Parathyroid adenoma (tissue), 2 donors: ENCODE measurements around the gene MAP2K6.

ENCODE experiments used
- H2AFZ ChIP-seq: fragments of 300-600 bp; sonication (generic); one replicate; pipeline ENCODE4 v1.7.0; 2017; ENCODE audit warnings: antibody characterized with exemption, mild to moderate bottlenecking
- H3K27ac ChIP-seq: fragments of 300-600 bp; sonication (generic); one replicate; pipeline ENCODE4 v1.7.0; 2017
- H3K27me3 ChIP-seq: fragments of 300-600 bp; sonication (generic); one replicate; pipeline ENCODE4 v1.7.0; 2017; ENCODE audit warnings: low read length; ENCODE audit not compliant: control insufficient read depth, insufficient read depth
- H3K36me3 ChIP-seq: fragments of 300-600 bp; sonication (generic); one replicate; pipeline ENCODE4 v1.7.0; 2017; ENCODE audit warnings: low read length; ENCODE audit not compliant: control insufficient read depth, insufficient read depth
- H3K4me1 ChIP-seq: fragments of 300-600 bp; sonication (generic); one replicate; pipeline ENCODE4 v1.7.0; 2017; ENCODE audit warnings: control low read depth
- H3K4me2 ChIP-seq: fragments of 300-600 bp; sonication (generic); one replicate; pipeline ENCODE4 v1.7.0; 2017; ENCODE audit warnings: low read length
- H3K4me3 ChIP-seq: fragments of 300-600 bp; sonication (generic); one replicate; pipeline ENCODE4 v1.7.0; 2017; ENCODE audit warnings: low read depth, low read length
- H3K79me2 ChIP-seq: fragments of 300-600 bp; sonication (generic); one replicate; pipeline ENCODE4 v1.7.0; 2017; ENCODE audit warnings: control low read depth
- H3K9ac ChIP-seq: fragments of 300-600 bp; sonication (generic); one replicate; pipeline ENCODE4 v1.7.0; 2017; ENCODE audit warnings: mild to moderate bottlenecking
- H3K9me3 ChIP-seq: fragments of 300-600 bp; sonication (generic); one replicate; pipeline ENCODE4 v1.7.0; 2017; ENCODE audit warnings: low read length; ENCODE audit not compliant: control insufficient read depth
- TF ChIP-seq, protein P1 (sequence below): fragments of 300-600 bp; sonication (generic); IDR thresholded peaks from one replicate; pipeline ENCODE4 v1.7.0; 2017; ENCODE audit warnings: antibody characterized with exemption, mild to moderate bottlenecking
- donor health status: primary hyperparathyroidism.

The MAP2K6 gene

DNA sequence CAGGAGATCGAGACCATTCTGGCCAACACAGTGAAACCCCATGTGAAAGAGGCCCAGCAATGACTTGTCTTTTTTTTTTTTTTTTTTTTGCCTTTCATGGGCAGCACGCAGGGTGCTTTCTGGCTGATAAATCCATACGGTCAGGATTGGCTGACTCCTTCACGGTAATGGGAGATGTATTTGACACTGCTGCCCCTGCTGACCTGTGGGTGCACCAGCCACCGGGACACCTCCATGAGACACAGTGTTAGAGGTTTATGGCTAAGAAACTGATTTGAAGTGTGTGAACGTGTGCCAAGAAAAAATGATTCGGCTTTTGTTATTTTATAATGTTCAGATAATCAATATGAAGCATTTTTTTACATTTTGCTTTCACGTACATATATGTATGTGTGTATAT is 48.4 kb downstream of the MAP2K6 start:
- Histone ChIP-seq H2AFZ (no peak overlapping the region), H3K4me3 (no peak overlapping the region), H3K9ac (no peak overlapping the region), H3K36me3 (no peaks in the 10 kb centered on the region), H3K4me1 (no peaks in the 10 kb centered on the region), H3K4me2 (no peak overlapping the region), H3K27me3 (no peaks in the 10 kb centered on the region), H3K9me3 (no peaks in the 10 kb centered on the region), H3K27ac (no peak overlapping the region), H3K79me2 (no peaks in the 10 kb centered on the region)
- TF ChIP-seq, protein P1, sequence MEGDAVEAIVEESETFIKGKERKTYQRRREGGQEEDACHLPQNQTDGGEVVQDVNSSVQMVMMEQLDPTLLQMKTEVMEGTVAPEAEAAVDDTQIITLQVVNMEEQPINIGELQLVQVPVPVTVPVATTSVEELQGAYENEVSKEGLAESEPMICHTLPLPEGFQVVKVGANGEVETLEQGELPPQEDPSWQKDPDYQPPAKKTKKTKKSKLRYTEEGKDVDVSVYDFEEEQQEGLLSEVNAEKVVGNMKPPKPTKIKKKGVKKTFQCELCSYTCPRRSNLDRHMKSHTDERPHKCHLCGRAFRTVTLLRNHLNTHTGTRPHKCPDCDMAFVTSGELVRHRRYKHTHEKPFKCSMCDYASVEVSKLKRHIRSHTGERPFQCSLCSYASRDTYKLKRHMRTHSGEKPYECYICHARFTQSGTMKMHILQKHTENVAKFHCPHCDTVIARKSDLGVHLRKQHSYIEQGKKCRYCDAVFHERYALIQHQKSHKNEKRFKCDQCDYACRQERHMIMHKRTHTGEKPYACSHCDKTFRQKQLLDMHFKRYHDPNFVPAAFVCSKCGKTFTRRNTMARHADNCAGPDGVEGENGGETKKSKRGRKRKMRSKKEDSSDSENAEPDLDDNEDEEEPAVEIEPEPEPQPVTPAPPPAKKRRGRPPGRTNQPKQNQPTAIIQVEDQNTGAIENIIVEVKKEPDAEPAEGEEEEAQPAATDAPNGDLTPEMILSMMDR, result no peak

DNA sequence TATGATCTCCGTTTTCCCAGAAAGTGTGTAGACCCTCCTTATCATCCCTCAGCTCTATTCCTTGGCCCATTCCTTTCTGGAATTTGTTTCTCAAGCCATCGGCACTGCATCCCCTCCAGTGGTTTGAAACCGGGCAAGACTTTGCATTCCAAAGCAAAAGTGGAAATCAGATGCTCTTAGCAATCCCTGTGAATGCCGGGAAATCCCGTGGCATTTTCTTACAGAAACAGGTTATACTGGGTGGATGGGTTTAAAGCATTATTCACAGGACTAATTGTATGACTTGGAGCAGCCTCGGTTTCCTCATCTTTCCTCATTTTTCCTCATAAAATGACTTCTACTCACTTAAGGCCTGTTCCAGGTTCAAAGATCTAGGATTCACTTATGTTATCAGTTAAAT is 52.0 kb downstream of the MAP2K6 start:
- no peaks in the 10 kb centered on the region for H3K36me3 ChIP-seq
- H2AFZ ChIP-seq, result no peak overlapping the region
- no peak overlapping the region for H3K4me3 ChIP-seq
- H3K4me2 ChIP-seq, result no peak overlapping the region
- no peak overlapping the region for H3K27ac ChIP-seq
- TF ChIP-seq, protein P1, result no peak
- H3K9me3 ChIP-seq, result no peaks in the 10 kb centered on the region
- H3K4me1 ChIP-seq, result no peaks in the 10 kb centered on the region
- H3K79me2 ChIP-seq, result no peaks in the 10 kb centered on the region
- H3K9ac ChIP-seq, result no peak overlapping the region
- no peaks in the 10 kb centered on the region for H3K27me3 ChIP-seq

DNA sequence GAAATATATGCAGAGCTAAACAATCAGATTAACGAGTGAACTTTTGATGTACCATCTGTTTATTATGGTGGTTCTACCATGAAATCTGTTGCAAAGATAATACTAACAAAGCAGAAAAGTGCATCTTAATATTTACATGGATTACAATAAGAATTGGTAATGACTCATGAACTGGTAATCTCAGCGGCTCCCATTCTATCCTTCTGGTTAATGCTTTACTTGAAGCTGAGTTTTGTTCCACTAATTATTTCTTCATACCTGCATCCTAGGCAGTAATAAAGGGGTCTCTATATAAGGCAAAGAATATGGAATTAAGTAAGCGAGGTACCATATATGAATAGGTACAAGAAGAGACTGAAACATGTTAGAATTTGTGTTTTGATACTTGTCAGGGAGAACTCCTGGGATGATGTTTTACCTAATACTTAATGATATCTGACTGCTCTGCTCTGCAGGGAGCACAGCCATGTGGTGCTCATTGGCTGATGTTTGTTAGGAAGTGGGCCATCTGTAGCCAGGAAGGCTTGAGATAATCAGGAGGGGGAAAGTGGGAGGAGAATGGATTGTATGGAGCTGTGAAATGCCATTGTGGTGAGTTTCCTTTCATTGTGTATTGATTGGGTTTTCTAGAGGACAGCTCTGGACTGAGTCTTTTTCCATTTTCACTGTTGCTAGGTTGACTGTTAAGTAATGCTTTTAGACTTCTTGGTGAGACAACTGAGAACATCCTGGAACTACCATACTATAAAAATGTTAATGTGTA is 52.6 kb downstream of the MAP2K6 start:
- Histone ChIP-seq H3K27me3 (no peaks in the 10 kb centered on the region), H3K4me1 (no peaks in the 10 kb centered on the region), H3K9ac (no peak overlapping the region), H3K4me3 (no peak overlapping the region), H3K4me2 (no peak overlapping the region), H3K79me2 (no peaks in the 10 kb centered on the region), H2AFZ (no peak overlapping the region), H3K9me3 (no peaks in the 10 kb centered on the region), H3K36me3 (no peaks in the 10 kb centered on the region), H3K27ac (no peak overlapping the region)
- TF ChIP-seq, protein P1, result no peak

DNA sequence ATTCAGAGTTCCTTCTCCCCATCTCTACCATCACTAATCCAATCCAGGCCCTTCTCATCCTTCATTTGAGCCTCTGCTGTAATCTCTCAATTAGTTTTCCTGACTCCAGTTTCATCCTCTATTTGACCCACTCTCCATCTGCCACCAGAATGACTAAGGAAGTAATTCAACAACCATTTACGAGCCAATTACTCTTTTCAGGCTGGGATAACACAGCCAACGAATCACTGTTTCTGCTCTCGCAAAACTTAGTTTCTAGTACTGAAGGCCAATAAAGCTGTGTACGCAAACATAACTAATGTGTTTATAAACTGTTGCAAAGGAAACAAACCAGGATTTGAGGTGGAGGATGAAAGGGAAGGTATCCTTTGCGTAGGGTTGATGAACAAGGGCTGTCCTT is 53.7 kb downstream of the MAP2K6 start:
- Histone ChIP-seq H3K9me3 (no peaks in the 10 kb centered on the region), H3K4me2 (no peak overlapping the region), H3K4me3 (no peak overlapping the region), H3K27me3 (no peaks in the 10 kb centered on the region), H2AFZ (no peak overlapping the region), H3K4me1 (no peaks in the 10 kb centered on the region), H3K36me3 (no peaks in the 10 kb centered on the region), H3K27ac (no peak overlapping the region), H3K79me2 (no peaks in the 10 kb centered on the region), H3K9ac (no peak overlapping the region)
- TF ChIP-seq, protein P1, result no peak

DNA sequence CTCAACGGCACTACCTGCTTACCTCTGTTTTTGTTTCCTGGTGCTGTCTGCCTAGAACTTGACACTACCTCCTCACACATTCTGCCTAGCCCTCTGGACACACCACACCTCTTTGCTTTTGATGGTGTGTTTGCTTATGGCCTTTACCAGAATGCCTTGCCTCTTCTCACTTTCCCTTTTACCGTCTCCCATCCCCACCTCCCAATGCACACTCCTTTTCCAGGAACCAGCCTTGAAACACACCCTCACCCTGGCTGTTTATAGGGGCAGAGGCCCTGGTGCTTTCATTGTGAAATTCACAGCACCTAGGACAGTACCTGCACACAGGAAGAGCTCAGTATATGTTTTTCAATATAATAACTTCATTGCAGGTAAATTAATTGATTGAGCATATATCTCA is 56.2 kb downstream of the MAP2K6 start:
- H3K4me1 ChIP-seq, result no peaks in the 10 kb centered on the region

More for the DNA sequence above, 56.2 kb downstream of the MAP2K6 start:
- Histone ChIP-seq H3K27me3 (no peaks in the 10 kb centered on the region), H3K36me3 (no peaks in the 10 kb centered on the region), H3K4me3 (no peak overlapping the region), H3K9me3 (no peaks in the 10 kb centered on the region), H3K79me2 (no peaks in the 10 kb centered on the region), H3K9ac (no peak overlapping the region), H3K4me2 (no peak overlapping the region), H3K27ac (no peak overlapping the region), H2AFZ (no peak overlapping the region)
- TF ChIP-seq, protein P1, result no peak
